Endothelial cell of umbilical vein (primary cell): ENCODE data around the gene ITSN1. TPM values are rescaled to one million over a fixed set of nuclear protein-coding genes. Genes with fewer than 3 reads are reported as not detected.

Experiments
- BruUV-seq: library from RNA; stranded (reverse); fragments of 400-500 nt; replicated peaks from 2 replicates; lab custom pipeline; 2021; lab: Mats Ljungman, UMichigan
- CTCF ChIA-PET: fragments of 300-600, 350-600 bp; sonication (Branson Sonifier 250); formaldehyde crosslinking; loops from one replicate; lab custom pipeline; 2021; ENCODE audit warnings: antibody characterized with exemption, inconsistent platforms; lab: Charles Lee
- POLR2A ChIA-PET: fragments of 300-600, 350-600 bp; sonication (Branson Sonifier 250); formaldehyde crosslinking; loops from one replicate; lab custom pipeline; 2021; ENCODE audit warnings: antibody characterized with exemption, inconsistent platforms; lab: Charles Lee
- DNase-seq: peaks from one replicate; pipeline ENCODE4 v3.0.0-alpha.2; 2011; ENCODE audit warnings: low read depth, low spot score
- FAIRE-seq: peaks from 2 replicates; lab custom pipeline; 2011; peaks lifted over from hg19 to GRCh38; lab: Jason Lieb, UNC
- H2AFZ ChIP-seq: 2 replicates; pipeline ENCODE4 v1.6.0; 2012; ENCODE audit warnings: low read depth, low read length, control low read depth, inconsistent platforms
- H3K27ac ChIP-seq: 2 replicates; pipeline ENCODE4 v1.5.1; 2011; ENCODE audit warnings: low read depth, mild to moderate bottlenecking, control low read depth, low read length, moderate library complexity; ENCODE audit not compliant: insufficient read depth
- H3K27me3 ChIP-seq, 2 experiments: 2 replicates each; pipeline versions ENCODE4 v1.6.0 to v1.6.1; 2011; ENCODE audit warnings: low read length in 2 of 2, mixed read lengths in 1 of 2; ENCODE audit not compliant: control insufficient read depth in 2 of 2, insufficient read depth in 2 of 2
- H3K36me3 ChIP-seq, 2 experiments: 2 replicates in 1 of 2; 3 replicates in 1 of 2; pipeline ENCODE4 v1.5.1; 2011; ENCODE audit warnings: low read length in 2 of 2, mild to moderate bottlenecking in 1 of 2, moderate library complexity in 1 of 2; ENCODE audit not compliant: control insufficient read depth in 2 of 2, insufficient read depth in 2 of 2; ENCODE audit errors: extremely low read depth in 1 of 2
- H3K4me1 ChIP-seq: 3 replicates; pipeline ENCODE4 v1.5.1; 2011; ENCODE audit warnings: mild to moderate bottlenecking, low read length; ENCODE audit not compliant: control insufficient read depth, insufficient read depth; ENCODE audit errors: extremely low read depth
- H3K4me2 ChIP-seq: 2 replicates; pipeline ENCODE4 v1.6.1; 2011; ENCODE audit warnings: low read length, control low read depth, mixed read lengths; ENCODE audit not compliant: insufficient read depth
- H3K4me3 ChIP-seq, 3 experiments: fragments of 200-600 bp in 1 of 3; sonication (generic), shearing (Covaris generic) in 1 of 3; replicated peaks in 1 of 3; 2 replicates each; pipeline ENCODE4 v1.5.1; 2011 to 2016; ENCODE audit warnings: control low read depth in 3 of 3, low read length in 3 of 3, mild to moderate bottlenecking in 2 of 3, inconsistent platforms in 1 of 3, low read depth in 1 of 3, moderate library complexity in 1 of 3; ENCODE audit not compliant: insufficient read depth in 1 of 3
- H3K79me2 ChIP-seq: 2 replicates; pipeline ENCODE4 v1.6.0; 2012; ENCODE audit warnings: low read length, inconsistent platforms; ENCODE audit not compliant: control insufficient read depth, insufficient read depth
- H3K9ac ChIP-seq: replicated peaks from 2 replicates; pipeline ENCODE3; 2011; ENCODE audit warnings: low read length, control low read depth; ENCODE audit not compliant: insufficient read depth; ENCODE audit errors: extremely low read depth
- H3K9me1 ChIP-seq: replicated peaks from 3 replicates; pipeline ENCODE4 v1.6.0; 2011; ENCODE audit warnings: mild to moderate bottlenecking, low read length; ENCODE audit not compliant: control insufficient read depth, insufficient read depth; ENCODE audit errors: extremely low read depth
- H3K9me3 ChIP-seq: replicated peaks from 2 replicates; pipeline ENCODE4 v1.5.1; 2012; ENCODE audit warnings: low read length, inconsistent platforms; ENCODE audit not compliant: control insufficient read depth, insufficient read depth
- H4K20me1 ChIP-seq: replicated peaks from 2 replicates; pipeline ENCODE3; 2011; ENCODE audit warnings: mild to moderate bottlenecking, low read length; ENCODE audit not compliant: control insufficient read depth, insufficient read depth; ENCODE audit errors: extremely low read depth
- EZH2 ChIP-seq: IDR thresholded peaks from 2 replicates; pipeline ENCODE4 v1.6.1; 2012; ENCODE audit warnings: borderline replicate concordance, low read depth, mild to moderate bottlenecking, moderate library complexity, low read length, inconsistent platforms; ENCODE audit not compliant: severe bottlenecking
- FOS ChIP-seq: IDR thresholded peaks from 2 replicates; pipeline ENCODE4 v1.6.1; 2011; ENCODE audit warnings: mild to moderate bottlenecking, low read length, moderate library complexity, borderline replicate concordance; ENCODE audit not compliant: insufficient read depth
- GATA2 ChIP-seq: IDR thresholded peaks from 2 replicates; pipeline ENCODE4 v1.7.0; 2011; ENCODE audit warnings: low read depth, mild to moderate bottlenecking, moderate library complexity, mixed read lengths, low read length; ENCODE audit not compliant: insufficient read length, insufficient read depth
- JUN ChIP-seq: IDR thresholded peaks from 2 replicates; pipeline ENCODE4 v1.6.1; 2011; ENCODE audit warnings: borderline replicate concordance, low read depth; ENCODE audit not compliant: insufficient read length, insufficient read depth
- MYC ChIP-seq: IDR thresholded peaks from one replicate; pipeline ENCODE4 v1.6.1; 2011; ENCODE audit warnings: mild to moderate bottlenecking, low read depth, low read length
- POLR2A ChIP-seq: IDR thresholded peaks from 2 replicates; pipeline ENCODE4 v1.6.1; 2012; ENCODE audit warnings: low read depth, mild to moderate bottlenecking, control low read depth, low read length
- POLR2AphosphoS5 ChIP-seq: IDR thresholded peaks from 2 replicates; pipeline ENCODE4 v1.6.1; 2012; ENCODE audit warnings: low read depth, mild to moderate bottlenecking, control low read depth, low read length, moderate library complexity; ENCODE audit not compliant: insufficient read depth
- dilution Hi-C: fragments of 300-500 bp; cut with MboI; formaldehyde crosslinking; loops from one replicate; pipeline ENCODE4 v1.15.0; 2019; ENCODE audit warnings: low sequenced_read_pairs; ENCODE audit not compliant: extremely low pct_ligation_motif_present
- intact Hi-C: fragments of 100-400 bp; cut with micrococcal nuclease; formaldehyde crosslinking; loops from one replicate; pipeline ENCODE4 v1.10.0; 2022
- polyA plus RNA-seq, 4 experiments: library from polyadenylated mRNA; depleted of rRNA in 3 of 4; stranded (reverse) in 3 of 4; unstranded in 1 of 4; fragments of >200 nt; gene quantifications; 2 replicates each; pipeline versions ENCODE4 v1.2.1 to v1.2.3, GENCODE V29; 2011 to 2012; ENCODE audit warnings: missing spikeins in 1 of 4
- total RNA-seq: library from RNA; stranded (reverse); gene quantifications from 2 replicates; pipeline ENCODE4 v1.2.3, GENCODE V29; 2021
- TF ChIP-seq, protein P1 (sequence below), 2 donors: IDR thresholded peaks; 1 replicate in 1 of 2; 2 replicates in 1 of 2; pipeline ENCODE4 v1.5.1; 2011; ENCODE audit warnings: low read length in 2 of 2, mild to moderate bottlenecking in 2 of 2, moderate library complexity in 2 of 2, control low read depth in 1 of 2, inconsistent platforms in 1 of 2, low read depth in 1 of 2; ENCODE audit not compliant: insufficient read depth in 1 of 2; ENCODE audit errors: extremely low read depth in 1 of 2
- TF ChIP-seq, protein P2 (sequence below): IDR thresholded peaks from 2 replicates; pipeline ENCODE4 v1.6.1; 2011; ENCODE audit not compliant: insufficient read depth, insufficient read length

ITSN1 gene
- total and polyA plus RNA-seq, 2 donors (not counting 3 experiments of a cell fraction or from before 2014, with no cell fraction given), result 72.2 to 86.8 TPM

DNA sequence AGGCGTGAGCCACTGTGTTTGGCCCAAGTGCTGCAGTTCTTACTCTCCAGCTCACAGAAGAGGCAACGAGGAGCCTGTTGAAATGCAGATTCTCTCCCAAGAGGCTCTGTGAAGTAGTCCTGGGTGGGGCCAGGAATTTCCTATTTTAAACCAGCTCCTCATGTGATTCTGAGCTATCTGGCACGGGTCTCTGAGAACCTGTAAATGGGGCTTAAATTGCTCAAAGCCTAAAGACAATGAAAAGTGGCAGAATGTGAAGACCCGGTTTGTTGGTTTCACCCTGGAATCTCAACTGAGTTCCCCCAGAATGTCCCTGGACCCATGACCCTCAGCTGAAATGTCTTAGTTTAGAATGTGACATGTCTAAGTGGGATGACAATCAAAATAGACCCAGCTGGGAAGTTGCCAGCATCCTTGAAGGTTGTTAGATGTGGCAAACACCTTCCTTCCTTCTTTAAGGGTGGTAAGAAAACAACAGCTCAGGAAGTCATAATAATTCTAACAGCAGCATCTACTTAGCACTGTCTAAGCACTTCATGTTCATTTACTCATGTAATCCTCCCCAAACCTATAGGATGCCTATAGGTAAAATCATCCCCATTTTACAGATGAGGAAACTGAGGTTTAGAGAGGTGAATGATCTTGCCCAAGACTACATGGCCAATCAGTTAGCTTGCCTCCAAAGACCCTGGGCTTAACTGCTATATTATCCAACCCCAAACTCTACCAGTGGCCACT is 294.2 kb downstream of the ITSN1 start:
- Histone ChIP-seq H3K4me1 (peaks cover 4% of the 10 kb centered on the region), H3K4me3 (no peak overlapping the region), H3K79me2 (no peaks in the 10 kb centered on the region), H3K4me2 (no peak overlapping the region), H3K9me1 (no peaks in the 10 kb centered on the region), H4K20me1 (no peaks in the 10 kb centered on the region), H2AFZ (no peak overlapping the region), H3K9me3 (no peaks in the 10 kb centered on the region), H3K27me3 (no peaks in the 10 kb centered on the region), H3K27ac (no peak overlapping the region), H3K9ac (no peak overlapping the region), H3K36me3 (no peaks in the 10 kb centered on the region)
- ChIA-PET CTCF (interaction anchor here (1.2 to 1.8 kb wide), 3 partner anchors 12 to 412 kb away, joined by 3 to 10 read pairs (median 7); no protein-coding TSS in a partner anchor), POLR2A (no interaction called here)
- dilution Hi-C loops, result no loop called here
- intact Hi-C loops, result no loop called here
- no TSS peak for BruUV-seq
- DNase-seq (no peak), FAIRE-seq (peak; percentile 18)
- TF ChIP-seq, protein P1, sequence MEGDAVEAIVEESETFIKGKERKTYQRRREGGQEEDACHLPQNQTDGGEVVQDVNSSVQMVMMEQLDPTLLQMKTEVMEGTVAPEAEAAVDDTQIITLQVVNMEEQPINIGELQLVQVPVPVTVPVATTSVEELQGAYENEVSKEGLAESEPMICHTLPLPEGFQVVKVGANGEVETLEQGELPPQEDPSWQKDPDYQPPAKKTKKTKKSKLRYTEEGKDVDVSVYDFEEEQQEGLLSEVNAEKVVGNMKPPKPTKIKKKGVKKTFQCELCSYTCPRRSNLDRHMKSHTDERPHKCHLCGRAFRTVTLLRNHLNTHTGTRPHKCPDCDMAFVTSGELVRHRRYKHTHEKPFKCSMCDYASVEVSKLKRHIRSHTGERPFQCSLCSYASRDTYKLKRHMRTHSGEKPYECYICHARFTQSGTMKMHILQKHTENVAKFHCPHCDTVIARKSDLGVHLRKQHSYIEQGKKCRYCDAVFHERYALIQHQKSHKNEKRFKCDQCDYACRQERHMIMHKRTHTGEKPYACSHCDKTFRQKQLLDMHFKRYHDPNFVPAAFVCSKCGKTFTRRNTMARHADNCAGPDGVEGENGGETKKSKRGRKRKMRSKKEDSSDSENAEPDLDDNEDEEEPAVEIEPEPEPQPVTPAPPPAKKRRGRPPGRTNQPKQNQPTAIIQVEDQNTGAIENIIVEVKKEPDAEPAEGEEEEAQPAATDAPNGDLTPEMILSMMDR (IDR thresholded peaks at IDR 0.05; ENCODE audit: extremely low read depth in 1 of 2, insufficient read depth in 1 of 2, low read depth in 1 of 2, low read length in 2 of 2), result no peak
- TF ChIP-seq JUN (no peak), POLR2AphosphoS5 (no peak), POLR2A (no peak), GATA2 (no peak), MYC (no peak), FOS (no peak), EZH2 (no peak)
- TF ChIP-seq, protein P2, sequence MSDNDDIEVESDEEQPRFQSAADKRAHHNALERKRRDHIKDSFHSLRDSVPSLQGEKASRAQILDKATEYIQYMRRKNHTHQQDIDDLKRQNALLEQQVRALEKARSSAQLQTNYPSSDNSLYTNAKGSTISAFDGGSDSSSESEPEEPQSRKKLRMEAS, result no peak
